Measurements from ENCODE around the gene EVC2. TPM values are rescaled to one million over a fixed set of nuclear protein-coding genes. Genes with fewer than 3 reads are reported as not detected.

Gene EVC2
- total RNA-seq, 2 experiments from 2014 or later = 3.4 TPM; not detected in 1

GRCh38 chr4:5532100-5532499, 176.3 kb downstream of the EVC2 start:
- DNase-seq (ENCODE audit: low spot score) = no peak
- no peak overlapping the region for H3K4me3 ChIP-seq (ENCODE audit: low read depth, low read length, poor library complexity, severe bottlenecking)
- BruUV-seq (replicated peaks) = no TSS peak
- no peaks in the 10 kb centered on the region for H3K79me2 ChIP-seq (ENCODE audit: insufficient read depth, low read depth, low read length)
- ChIA-PET CTCF (ENCODE audit: unreplicated experiment) (no interaction called here), POLR2A (no interaction called here)
- H3K27ac ChIP-seq (ENCODE audit: low read depth, low read length, poor library complexity, severe bottlenecking) = no peak overlapping the region
- H3K36me3 ChIP-seq (ENCODE audit: insufficient read depth, low read length) = no peaks in the 10 kb centered on the region
- H3K9me2 ChIP-seq (ENCODE audit: insufficient read depth, low read length) = no peaks in the 10 kb centered on the region
- TF ChIP-seq CTCF (conservative IDR thresholded peaks at IDR 0.05; ENCODE audit: low read length) (no peak), EZH2phosphoT487 (IDR thresholded peaks at IDR 0.05; ENCODE audit: borderline replicate concordance, low read depth, low read length) (no peak)
- no peaks in the 10 kb centered on the region for H3K4me1 ChIP-seq (ENCODE audit: insufficient read depth, low read length, poor library complexity, severe bottlenecking)
- intact Hi-C loops (cut with micrococcal nuclease; ENCODE audit: unreplicated experiment) = no loop called here
- no peaks in the 10 kb centered on the region for H3K9me3 ChIP-seq (ENCODE audit: low read length)
- no peak overlapping the region for H2AFZ ChIP-seq (ENCODE audit: low read length)
- H3K4me2 ChIP-seq (ENCODE audit: low read length) = no peak overlapping the region
- no peaks in the 10 kb centered on the region for H4K20me1 ChIP-seq (ENCODE audit: insufficient read depth, low read length)

- DNase-seq (ENCODE audit: low spot score) = no peak
- no peak overlapping the region for H3K27ac ChIP-seq (ENCODE audit: low read depth, low read length, poor library complexity, severe bottlenecking)
- no peaks in the 10 kb centered on the region for H3K4me1 ChIP-seq (ENCODE audit: insufficient read depth, low read length, poor library complexity, severe bottlenecking)
- ChIA-PET CTCF (ENCODE audit: unreplicated experiment) (no interaction called here), POLR2A (interaction anchor here (0.5 to 0.6 kb wide), 2 partner anchors 436 to 586 kb away, joined by 3 read pairs; no protein-coding TSS in a partner anchor)
- H4K20me1 ChIP-seq (ENCODE audit: insufficient read depth, low read length) = no peaks in the 10 kb centered on the region
- no TSS peak for BruUV-seq (replicated peaks)
- no peaks in the 10 kb centered on the region for H3K9me3 ChIP-seq (ENCODE audit: low read length)
- no peak overlapping the region for H2AFZ ChIP-seq (ENCODE audit: low read length)
- no peak overlapping the region for H3K4me2 ChIP-seq (ENCODE audit: low read length)
- H3K4me3 ChIP-seq (ENCODE audit: low read depth, low read length, poor library complexity, severe bottlenecking) = no peak overlapping the region
- intact Hi-C loops (cut with micrococcal nuclease; ENCODE audit: unreplicated experiment) = no loop called here
- H3K36me3 ChIP-seq (ENCODE audit: insufficient read depth, low read length) = no peaks in the 10 kb centered on the region
- no peaks in the 10 kb centered on the region for H3K79me2 ChIP-seq (ENCODE audit: insufficient read depth, low read depth, low read length)
- H3K9me2 ChIP-seq (ENCODE audit: insufficient read depth, low read length) = no peaks in the 10 kb centered on the region
- no peak for TF ChIP-seq CTCF (conservative IDR thresholded peaks at IDR 0.05; ENCODE audit: low read length)
- no peak for TF ChIP-seq EZH2phosphoT487 (IDR thresholded peaks at IDR 0.05; ENCODE audit: borderline replicate concordance, low read depth, low read length)
Measured at GRCh38 chr4:5528031-5528436, 180.3 kb downstream of the EVC2 start.

DNA sequence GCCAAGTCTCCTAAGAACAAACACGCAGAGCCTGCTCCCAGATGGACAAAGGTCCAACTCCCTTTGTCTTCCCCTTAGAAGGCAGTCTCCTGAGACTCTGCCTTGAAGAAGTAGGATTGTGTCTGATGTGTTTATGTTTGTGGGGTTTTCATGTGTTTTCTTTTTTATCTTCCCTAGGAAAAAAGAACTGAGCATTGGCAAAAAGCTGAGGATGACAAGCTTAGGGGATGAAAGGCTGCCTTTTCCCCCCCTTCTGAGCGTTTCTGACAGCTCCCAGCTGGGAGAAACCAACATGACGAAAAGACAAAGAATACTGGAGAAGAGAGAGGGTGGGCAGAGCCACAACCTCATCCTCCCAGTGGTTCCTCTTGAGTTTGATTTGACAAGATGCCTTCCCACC, 181.1 kb downstream of the EVC2 start:
- no TSS peak for BruUV-seq (replicated peaks)
- POLR2A ChIA-PET = no interaction called here

More for the DNA sequence above, 181.1 kb downstream of the EVC2 start:
- Histone ChIP-seq H3K27ac (ENCODE audit: low read depth, low read length, poor library complexity, severe bottlenecking) (no peak overlapping the region), H2AFZ (ENCODE audit: low read length) (no peak overlapping the region), H3K4me2 (ENCODE audit: low read length) (no peak overlapping the region), H3K4me3 (ENCODE audit: low read depth, low read length, poor library complexity, severe bottlenecking) (no peak overlapping the region), H3K9me3 (ENCODE audit: low read length) (no peaks in the 10 kb centered on the region), H3K4me1 (ENCODE audit: insufficient read depth, low read length, poor library complexity, severe bottlenecking) (no peaks in the 10 kb centered on the region), H3K36me3 (ENCODE audit: insufficient read depth, low read length) (no peaks in the 10 kb centered on the region), H3K79me2 (ENCODE audit: insufficient read depth, low read depth, low read length) (no peaks in the 10 kb centered on the region), H4K20me1 (ENCODE audit: insufficient read depth, low read length) (no peaks in the 10 kb centered on the region), H3K9me2 (ENCODE audit: insufficient read depth, low read length) (no peaks in the 10 kb centered on the region)
- TF ChIP-seq CTCF (conservative IDR thresholded peaks at IDR 0.05; ENCODE audit: low read length) (no peak), EZH2phosphoT487 (IDR thresholded peaks at IDR 0.05; ENCODE audit: borderline replicate concordance, low read depth, low read length) (no peak)
- CTCF ChIA-PET (ENCODE audit: unreplicated experiment) = no interaction called here
- intact Hi-C loops (cut with micrococcal nuclease; ENCODE audit: unreplicated experiment) = no loop called here
- DNase-seq (ENCODE audit: low spot score) = no peak
